GM21360 (cell line): ENCODE results near the gene TOMM6.
A peak's percentile ranks its signal among the peaks of the same experiment; 100 is the strongest.
"Not testable (repeated sequence)": the region's sequence is repeated elsewhere in the genome, so short reads cannot be mapped to it uniquely, and the experiment has no call there.

Source experiments
- ATAC-seq: cut with Tn5 transposase; IDR thresholded peaks from one replicate; pipeline ENCODE4 v1.9.1; 2021; ENCODE audit warnings: mild to moderate bottlenecking, moderate library complexity; ENCODE audit not compliant: unreplicated experiment

TOMM6 gene

DNA sequence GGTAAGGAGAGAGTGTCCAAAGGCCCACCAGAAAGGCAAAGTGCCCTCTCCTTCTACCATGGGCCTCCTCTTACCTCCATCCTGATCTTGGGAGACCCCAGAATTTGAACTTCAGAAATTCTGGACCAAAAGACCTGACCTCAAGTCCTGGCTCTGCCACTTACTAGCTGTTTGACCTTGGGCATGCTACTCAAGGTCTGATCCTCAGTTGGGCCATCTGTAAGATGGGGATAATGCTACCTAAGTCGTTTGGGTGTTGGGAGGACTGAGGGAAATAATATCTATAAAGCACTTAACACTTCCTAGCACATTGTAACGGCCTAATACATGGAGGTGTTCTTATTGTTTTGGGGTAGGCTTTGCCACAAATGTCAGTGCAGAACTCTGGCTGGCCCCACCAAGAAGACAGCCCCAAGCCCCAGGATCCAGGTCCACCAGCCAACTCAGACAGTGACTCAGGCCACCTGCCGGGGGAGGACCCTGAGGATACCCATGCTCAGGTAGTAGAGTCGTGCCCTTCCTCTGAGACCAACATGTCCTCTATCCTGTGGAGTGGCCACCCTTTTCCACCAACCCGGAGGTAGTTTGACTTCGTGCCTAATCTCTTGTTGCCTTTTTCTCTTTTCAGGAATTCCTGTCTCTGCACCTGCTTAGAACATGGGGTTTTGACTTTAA lies 4.3 kb upstream of the TOMM6 start:
- no peak for ATAC-seq

DNA sequence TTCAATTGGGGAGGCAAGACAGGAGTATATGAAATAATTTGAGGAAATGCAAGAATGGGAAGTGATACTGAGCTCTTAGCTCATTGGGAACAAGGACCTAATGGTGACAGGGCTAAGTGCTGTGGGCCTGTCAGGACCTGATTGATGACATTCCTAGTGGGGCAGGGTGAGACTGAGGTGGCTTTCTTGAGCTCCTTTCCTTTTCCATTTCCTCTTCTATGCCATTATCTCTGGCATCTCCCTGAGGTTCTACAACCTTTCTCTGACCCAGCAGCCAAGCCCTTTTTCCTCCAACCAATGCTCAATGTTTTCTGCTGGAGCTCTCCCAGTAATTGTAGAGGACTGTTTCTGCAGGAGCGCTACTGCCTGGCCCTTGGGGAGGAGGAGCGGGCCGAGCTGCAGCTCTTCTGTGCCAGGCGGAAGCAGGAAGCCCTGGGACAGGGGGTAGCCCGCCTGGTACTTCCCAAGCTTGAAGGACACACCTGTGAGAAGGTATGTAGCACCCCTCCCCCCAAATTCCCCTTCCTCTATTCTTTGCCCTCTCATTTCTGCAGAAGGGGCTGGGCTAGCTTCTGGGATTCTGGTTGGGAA lies 2.8 kb upstream of the TOMM6 start:
- ATAC-seq, result no peak

DNA sequence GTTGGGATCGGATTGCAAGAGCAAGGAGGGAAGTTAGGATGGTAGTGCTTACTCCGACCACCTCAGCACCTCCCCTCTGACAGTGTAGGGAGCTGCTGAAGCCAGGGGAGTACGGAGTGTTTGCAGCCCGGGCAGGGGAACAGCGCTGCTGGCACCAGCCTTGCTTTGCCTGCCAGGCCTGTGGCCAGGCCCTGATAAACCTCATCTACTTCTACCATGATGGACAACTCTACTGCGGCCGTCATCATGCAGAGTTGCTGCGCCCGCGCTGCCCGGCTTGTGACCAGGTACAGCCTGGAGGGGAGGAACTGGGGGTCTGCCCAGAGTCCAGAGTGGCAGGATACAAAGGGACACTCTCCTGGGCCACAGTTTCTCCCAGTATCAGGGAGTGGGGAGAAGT lies 2.2 kb upstream of the TOMM6 start:
- no peak for ATAC-seq

DNA sequence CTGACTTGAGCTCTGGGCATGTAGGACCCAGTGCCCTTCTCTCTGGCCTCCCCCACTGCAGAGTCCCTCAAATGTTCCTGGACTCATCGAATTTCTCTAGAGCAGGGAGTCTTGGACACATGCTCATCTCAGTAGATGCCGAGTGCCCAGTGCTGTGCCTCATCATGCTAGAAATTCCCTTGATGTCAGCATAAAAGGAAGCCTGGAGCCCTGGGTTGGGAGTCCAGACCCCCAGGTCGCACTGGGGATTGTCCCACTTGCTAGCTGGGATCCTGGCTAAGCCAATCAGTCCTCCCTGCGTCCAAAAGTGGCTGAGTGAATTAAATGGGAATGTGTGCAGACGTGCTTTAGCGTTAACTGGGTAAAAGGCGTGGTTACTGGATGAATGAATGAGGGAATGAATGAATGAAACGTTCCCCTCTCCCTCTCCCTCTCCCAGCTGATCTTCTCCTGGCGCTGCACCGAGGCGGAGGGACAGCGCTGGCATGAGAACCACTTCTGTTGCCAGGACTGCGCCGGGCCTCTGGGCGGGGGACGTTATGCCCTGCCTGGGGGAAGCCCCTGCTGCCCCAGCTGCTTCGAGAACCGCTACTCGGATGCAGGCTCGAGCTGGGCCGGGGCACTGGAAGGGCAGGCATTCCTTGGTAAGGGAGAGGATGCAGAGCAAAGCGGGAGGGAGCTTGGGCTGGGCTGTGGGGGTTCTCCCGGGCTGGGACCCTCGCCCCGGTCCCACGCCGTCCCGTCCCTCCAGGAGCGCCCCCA lies 1.6 kb upstream of the TOMM6 start:
- ATAC-seq, result no peak

DNA sequence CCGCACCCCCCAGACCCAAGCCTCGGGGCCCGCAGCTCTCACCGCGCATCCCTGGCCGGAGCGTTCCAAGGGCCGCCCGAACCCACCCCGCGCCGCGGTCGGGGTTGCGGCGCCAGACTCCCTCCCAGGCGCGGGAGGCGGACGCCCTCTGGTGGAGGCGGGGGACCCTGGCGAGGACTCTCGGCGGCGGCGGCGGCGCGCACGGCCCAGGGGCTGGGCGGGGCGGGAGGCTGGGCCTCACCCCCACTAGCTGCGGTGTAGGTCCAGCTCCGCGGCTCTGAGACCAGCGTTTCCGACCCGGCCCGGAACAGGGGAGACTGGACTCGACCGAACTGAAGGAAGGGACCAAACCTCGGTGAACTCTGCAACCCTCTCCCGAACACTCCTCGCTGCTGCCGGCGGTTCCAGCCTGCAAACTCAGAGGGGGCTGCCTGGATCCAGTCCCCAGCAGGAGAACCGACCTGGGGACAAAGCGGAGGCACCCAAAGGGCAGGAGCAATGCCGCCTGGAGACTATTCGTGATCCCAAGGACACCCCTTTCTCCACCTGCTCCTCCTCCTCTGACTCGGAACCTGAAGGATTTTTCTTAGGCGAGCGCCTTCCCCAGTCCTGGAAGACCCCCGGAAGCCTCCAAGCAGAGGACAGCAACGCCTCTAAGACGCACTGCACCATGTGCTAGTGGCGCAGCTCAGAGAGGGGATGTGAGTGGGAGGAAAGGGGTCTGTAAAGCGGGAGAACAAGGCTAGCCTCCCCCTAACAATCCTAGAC lies 859 bp upstream of the TOMM6 start:
- ATAC-seq, result peak; percentile 55

DNA sequence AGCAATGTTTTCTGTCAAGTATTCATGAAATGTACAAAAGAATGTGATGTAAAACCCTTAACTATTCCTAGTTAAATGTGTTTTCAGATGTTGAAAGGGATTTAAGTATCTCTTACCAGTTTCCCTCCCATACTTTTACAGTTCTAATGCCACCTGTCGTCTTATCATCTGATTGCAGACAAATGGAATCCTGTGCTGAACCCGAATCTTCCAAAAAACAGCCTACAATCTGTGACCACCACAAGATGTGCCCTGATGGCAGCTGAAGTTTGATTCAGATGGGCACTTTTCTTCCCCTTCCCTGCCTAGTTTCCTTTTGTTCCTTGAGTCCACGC lies 1.9 kb downstream of the TOMM6 start:
- no peak for ATAC-seq

DNA sequence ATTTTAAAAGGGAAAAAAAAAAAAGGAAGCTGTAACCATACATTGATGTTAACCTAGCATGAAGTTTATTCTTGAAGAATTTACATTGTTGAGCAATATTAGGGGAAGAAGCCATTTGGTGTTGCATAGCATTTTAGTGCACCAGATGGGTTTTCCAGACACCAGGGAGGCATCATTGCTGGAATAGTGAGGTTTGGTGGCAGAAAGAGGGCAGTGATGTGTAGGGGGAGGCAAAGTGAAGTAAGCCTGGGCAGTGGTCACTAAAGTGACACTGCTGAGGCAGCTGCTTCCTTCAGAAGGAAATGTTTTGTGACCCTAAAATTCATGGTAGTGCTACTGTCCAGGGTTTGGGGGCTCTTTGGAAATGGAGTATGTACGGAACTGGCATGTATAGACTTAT lies 2.6 kb downstream of the TOMM6 start:
- no peak for ATAC-seq

DNA sequence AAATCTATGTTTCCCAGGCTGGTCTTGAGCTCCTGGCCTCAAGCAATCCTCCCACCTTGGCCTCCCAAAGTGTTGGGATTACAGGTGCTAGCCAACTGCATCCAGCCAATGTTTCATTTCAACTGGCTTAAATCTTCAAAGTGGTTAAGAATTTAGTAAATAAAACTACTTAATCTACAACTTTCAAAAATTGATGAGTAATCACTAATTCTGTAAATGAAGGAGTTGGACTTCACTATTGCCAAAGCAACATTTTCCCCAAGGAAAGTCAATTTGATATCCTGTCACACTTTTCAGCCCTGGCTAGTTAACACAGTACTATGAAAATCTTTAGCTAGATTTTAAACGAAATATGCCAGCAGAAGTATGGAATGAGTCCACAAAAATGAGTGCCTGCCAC lies 3.8 kb downstream of the TOMM6 start:
- ATAC-seq, result no peak

DNA sequence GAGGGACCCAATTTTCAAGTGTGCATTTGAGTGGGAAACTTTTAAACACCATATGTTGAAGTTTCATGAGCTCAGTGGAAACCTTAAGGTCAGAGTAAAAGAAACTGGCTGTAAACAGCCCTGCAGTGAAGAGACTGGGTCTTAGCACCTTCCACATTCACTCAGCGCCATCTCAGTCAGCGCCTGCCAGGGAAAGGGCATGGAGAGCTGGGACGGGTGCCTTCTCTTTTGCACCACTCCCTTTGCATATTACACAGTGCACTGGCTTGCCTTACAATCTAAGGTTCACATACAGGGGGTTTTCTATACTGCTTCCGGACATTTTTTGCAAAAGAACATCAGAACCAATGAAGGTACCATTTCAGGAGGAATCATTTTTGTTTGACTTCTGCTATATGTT lies 4.5 kb downstream of the TOMM6 start:
- no peak for ATAC-seq

DNA sequence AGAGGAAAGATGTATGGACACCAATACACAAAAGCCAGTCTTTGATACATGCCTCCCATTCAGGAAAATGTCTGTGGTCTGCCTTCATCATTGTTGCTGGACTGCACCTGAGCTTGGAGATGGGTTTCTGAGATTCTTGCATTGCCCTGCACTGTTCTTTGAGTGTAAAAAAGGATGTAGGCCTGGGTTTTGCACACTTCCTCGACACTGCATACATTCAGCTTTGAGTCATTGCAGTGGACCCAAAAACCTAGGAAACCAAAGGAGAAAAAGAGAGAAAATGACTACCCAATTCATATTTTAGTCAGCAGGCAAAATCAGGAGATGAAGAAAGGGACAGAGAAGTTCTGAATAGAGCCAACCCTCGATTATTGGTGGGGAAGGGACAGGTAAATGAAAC lies 9.0 kb downstream of the TOMM6 start:
- no peak for ATAC-seq

DNA sequence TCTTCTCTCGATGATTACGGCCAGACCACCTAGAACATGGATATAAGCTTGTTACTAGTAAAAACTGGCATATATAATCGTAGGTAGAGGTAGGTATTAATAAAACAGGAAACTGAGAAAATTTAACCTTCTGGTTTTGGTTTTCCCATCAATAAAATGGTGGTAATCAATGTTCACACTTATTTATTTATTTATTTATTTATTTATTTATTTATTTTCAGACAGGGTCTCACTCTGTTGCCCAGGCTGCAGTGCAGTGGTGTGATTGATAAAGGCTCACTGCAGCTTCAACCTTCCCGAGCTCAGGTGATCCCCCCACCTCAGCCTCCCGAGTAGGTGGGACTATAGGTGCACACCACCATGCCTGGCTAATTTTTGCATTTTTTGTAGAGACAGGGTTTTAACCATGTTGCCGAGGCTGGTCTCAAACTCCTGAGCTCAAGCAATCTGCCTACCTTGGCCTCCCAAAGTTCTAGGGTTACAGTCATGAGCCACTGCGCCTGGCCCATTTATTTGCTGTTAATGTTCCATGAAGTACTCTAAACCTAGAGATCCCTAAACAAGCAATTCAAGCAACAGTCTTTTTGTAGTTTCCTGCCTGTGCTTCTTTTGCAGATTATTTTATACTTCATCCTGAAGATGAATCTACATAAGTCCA lies 11.5 kb downstream of the TOMM6 start:
- no peak for ATAC-seq

DNA sequence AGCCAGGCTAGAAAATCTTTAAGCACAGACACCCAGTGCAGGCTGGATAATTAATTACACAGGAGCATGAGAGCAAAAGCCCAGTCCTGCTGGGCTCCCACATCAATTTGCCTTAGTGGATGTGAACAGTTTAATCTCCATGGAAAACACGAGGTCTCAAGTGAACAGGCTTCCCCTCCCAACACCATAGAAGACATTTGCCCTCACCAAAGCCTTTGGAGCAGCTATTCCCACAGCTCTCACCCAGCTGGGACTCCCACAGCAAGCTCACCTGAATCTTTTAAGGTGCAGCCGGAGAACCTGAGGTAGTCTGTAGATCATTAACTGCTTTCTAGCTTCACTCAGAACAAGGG lies 12.0 kb downstream of the TOMM6 start:
- ATAC-seq, result no peak

DNA sequence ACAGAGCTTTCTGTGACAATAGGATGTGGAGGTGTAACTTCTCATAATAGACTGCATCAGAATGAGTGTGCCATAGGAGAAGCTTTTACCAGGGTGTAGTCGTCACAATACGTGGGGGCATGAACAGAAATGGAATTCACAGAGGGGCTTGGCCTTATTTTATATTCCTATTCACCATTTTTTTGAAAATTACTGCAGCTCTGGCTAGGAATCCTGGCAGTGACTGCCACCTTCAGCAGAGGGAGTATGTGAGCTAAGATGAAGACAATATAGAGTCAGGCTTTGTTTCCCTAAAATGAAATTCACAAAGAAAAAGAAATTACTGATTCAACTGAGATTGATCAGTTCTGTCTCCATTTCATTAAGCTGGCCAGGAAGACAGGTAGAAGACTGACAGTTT lies 13.9 kb downstream of the TOMM6 start:
- no peak for ATAC-seq

DNA sequence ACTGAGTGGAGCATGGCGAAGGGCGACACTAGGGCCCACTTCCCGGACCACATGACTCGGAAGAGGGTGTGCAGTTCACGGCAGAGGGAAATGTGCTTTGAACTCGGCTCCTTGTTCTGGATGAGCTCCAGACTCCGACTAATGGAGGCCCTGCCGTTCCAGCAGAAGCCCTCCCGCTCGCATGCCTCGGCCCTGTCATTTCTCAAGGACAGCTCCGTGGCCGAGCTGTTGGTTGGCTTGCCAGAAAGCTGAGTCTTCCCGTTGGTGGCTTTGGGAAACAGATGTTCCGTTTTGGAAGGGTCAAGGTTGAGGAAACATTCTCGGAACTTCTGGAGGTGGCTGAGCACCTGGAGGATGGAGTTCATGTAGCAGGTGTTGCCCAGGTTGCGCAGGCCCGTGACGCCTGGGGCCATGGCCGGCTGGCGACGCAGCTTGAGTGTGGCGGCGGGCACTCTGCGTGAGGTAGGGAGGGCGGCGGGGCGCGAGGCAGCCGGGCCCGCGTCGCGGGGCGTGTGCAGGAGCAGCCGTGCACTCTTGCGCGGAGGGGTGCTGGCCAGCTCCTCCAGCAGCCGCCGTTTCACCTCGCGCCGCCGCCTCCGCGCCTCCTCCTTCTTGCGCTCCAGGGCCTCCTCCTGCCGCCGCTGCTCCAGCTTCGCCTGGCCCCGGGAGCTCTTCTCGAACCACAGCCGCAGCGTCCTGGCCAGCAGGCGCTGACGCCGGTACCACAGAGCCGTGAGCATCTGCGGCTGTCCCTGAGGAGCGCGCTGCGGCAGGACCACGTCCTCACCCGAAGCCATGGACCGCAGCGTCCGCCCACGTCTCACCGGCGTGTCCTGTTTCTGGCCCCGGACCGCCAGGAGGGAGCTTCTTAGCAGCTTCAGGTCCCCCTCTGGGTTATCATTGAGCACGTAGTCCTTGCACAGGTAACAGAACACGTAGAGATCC lies 18.6 kb downstream of the TOMM6 start:
- ATAC-seq, result no peak

DNA sequence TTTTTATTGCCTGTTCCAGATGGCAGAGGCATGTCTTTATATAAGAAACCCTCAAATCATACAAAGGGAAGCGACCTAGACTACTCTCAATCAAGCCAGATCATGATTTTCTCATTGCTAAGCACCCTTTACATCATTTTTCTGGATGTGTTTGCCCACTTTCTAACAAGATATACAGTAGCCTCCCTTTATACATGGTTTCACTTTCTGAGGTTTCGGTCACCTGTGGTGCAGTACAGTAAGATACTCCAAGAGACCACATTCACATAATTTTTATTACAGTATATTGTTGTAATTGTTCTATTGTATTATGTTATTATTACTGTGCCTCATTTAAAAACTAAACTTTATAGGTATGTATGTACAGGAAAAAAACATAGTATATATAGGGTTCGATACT lies 23.6 kb downstream of the TOMM6 start:
- ATAC-seq, result no peak

DNA sequence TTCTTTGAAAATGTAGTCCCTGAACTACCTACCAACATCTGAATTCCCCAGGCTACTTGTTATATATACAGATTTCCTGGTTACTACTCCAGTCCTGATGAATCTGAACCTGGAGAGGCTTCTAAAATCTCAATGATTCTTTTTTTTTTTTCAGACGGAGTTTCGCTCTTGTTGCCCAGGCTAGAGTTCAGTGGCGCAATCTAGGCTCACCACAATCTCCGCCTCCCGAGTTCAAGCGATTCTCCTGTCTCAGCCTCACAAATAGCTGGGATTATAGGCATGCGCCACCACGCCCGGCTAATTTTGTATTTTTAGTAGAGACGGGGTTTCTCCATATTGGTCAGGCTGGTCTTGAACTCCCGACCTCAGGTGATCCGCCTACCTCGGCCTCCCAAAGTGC lies 24.5 kb downstream of the TOMM6 start:
- ATAC-seq, result not testable (repeated sequence)

DNA sequence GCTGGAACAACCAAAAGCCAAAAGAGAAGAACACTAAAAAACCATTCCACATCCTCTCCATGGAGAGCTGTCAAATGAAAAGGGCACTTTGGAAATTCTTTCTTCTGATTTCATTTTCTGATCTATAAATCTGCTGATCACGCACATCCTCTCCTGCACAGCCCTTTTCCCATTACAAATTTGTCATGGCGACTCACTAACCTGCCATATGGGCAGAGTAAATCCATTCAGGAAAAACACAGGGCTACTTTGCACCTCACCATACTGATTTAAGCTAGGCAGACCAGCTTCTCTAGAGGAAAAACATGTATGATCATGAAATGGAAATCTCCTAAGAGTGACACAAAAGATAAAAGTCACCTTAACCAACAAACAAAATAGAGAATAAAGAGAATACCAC lies 26.0 kb downstream of the TOMM6 start:
- ATAC-seq, result no peak

DNA sequence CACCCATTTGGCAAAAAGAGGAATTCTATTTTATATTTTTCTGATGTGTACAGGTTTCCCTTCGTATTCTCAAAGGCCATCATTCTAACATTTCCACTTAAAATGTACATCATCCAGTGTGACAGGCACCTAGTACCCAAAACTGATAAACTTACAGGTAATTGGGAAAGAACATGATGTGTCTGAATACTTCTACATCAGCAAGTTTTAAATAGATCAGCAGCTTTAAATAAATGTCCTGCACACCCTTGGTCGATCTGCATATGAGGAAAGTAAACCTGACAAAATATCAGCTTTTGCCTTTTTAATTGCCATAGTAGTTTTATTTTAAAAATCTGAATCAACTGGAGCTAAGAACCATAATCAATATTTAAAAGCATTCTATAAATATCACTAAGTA lies 26.5 kb downstream of the TOMM6 start:
- no peak for ATAC-seq

DNA sequence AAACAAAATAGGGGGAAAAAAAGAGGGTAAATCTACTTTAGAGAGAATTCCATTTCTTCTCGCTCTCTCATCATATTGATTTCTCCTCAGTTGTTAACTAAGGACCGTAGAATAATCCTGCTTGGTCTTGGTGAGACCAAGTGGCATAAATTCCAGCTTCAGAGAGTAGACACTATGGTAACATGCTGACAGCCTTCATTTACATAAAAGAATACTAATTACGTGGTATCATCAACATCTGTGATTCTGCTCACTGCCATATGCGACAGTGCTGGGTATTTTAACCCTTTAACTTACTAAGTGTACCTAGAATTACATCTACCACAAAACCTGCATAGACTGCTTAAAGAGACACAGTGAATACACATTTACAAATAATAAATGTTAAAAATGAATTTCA lies 27.1 kb downstream of the TOMM6 start:
- no peak for ATAC-seq

DNA sequence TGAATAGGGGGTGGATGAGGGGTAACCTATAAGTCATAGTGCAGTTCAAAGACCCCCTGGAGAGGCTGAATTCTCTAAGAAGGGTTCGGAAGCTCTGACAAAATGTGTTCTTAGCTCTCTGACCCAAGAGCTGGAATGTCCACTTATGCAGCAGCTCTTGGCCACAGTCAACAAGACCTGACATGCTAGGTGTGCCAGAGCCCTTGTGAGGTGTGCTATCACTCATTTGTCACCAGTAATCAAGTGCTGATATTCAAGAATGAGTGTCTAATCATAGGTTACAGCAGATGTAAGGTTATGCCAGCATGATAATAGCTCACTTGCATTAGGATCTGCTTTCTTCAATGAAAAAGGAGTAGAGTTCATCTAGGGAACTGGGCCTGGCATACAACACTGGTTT lies 28.1 kb downstream of the TOMM6 start:
- no peak for ATAC-seq
